H1 (cell line): ENCODE data around the gene RPL19. TPM values are rescaled to one million over a fixed set of nuclear protein-coding genes. Genes with fewer than 3 reads are reported as not detected.

ENCODE experiments used
- CTCF ChIA-PET: fragments of 300-600 bp; sonication (Branson Sonifier 250); formaldehyde crosslinking; loops from one replicate; lab custom pipeline; 2021; ENCODE audit not compliant: partially characterized antibody; lab: Charles Lee
- POLR2A ChIA-PET: fragments of 300-600 bp; sonication (Branson Sonifier 250); formaldehyde crosslinking; loops from one replicate; lab custom pipeline; 2021; ENCODE audit warnings: inconsistent platforms; ENCODE audit not compliant: partially characterized antibody; lab: Charles Lee
- DNase-seq, 2 experiments: peaks; one replicate each; pipeline versions ENCODE4 v3.0.0 to v3.0.0-alpha.2; 2010 to 2022; ENCODE audit warnings: low spot score in 2 of 2, low read depth in 1 of 2, mixed read lengths in 1 of 2
- FAIRE-seq: peaks from 2 replicates; lab custom pipeline; 2011; peaks lifted over from hg19 to GRCh38; lab: Jason Lieb, UNC
- H2AFZ ChIP-seq: 2 replicates; pipeline ENCODE4 v1.8.1; 2012; ENCODE audit warnings: low read length, inconsistent platforms
- H2AK5ac ChIP-seq: 2 replicates; pipeline ENCODE4 v1.6.1; 2013; ENCODE audit warnings: low read depth, low read length
- H2BK120ac ChIP-seq: replicated peaks from 2 replicates; pipeline ENCODE3; 2013; ENCODE audit warnings: low read depth, low read length, inconsistent platforms
- H2BK12ac ChIP-seq: 2 replicates; pipeline ENCODE4 v1.6.1; 2013; ENCODE audit warnings: low read depth, low read length
- H2BK15ac ChIP-seq: 2 replicates; pipeline ENCODE4 v1.6.1; 2013; ENCODE audit warnings: low read length
- H2BK20ac ChIP-seq: 2 replicates; pipeline ENCODE4 v1.6.1; 2013; ENCODE audit warnings: low read length
- H2BK5ac ChIP-seq: 2 replicates; pipeline ENCODE4 v1.6.1; 2013; ENCODE audit warnings: low read depth, low read length
- H3K14ac ChIP-seq: 2 replicates; pipeline ENCODE4 v1.6.1; 2013; ENCODE audit warnings: inconsistent platforms; ENCODE audit not compliant: insufficient read length
- H3K18ac ChIP-seq: 2 replicates; pipeline ENCODE4 v1.6.1; 2013; ENCODE audit warnings: low read length; ENCODE audit errors: extremely low read depth
- H3K23ac ChIP-seq: 2 replicates; pipeline ENCODE4 v1.6.1; 2013; ENCODE audit warnings: inconsistent platforms; ENCODE audit not compliant: insufficient read length
- H3K23me2 ChIP-seq: 2 replicates; pipeline ENCODE4 v1.6.1; 2013; ENCODE audit warnings: low read depth, low read length
- H3K27ac ChIP-seq: 2 replicates; pipeline ENCODE4 v1.6.1; 2011; ENCODE audit warnings: low read depth, low read length, inconsistent platforms
- H3K27me3 ChIP-seq, 4 experiments: replicated peaks in 1 of 4; 1 replicate in 1 of 4; 2 replicates in 3 of 4; pipeline versions ENCODE4 v1.6.1 to v1.8.1; 2011 to 2013; ENCODE audit warnings: low read length in 3 of 4, mild to moderate bottlenecking in 3 of 4, inconsistent platforms in 2 of 4, mixed read lengths in 2 of 4, moderate library complexity in 1 of 4; ENCODE audit not compliant: control insufficient read depth in 3 of 4, insufficient read depth in 3 of 4; ENCODE audit errors: extremely low read depth in 1 of 4
- H3K36me3 ChIP-seq, 4 experiments: 2 replicates each; pipeline versions ENCODE4 v1.6.1 to v1.8.1; 2011 to 2013; ENCODE audit warnings: mild to moderate bottlenecking in 4 of 4, low read length in 3 of 4, moderate library complexity in 2 of 4, control low read depth in 1 of 4, inconsistent platforms in 1 of 4; ENCODE audit not compliant: insufficient read depth in 4 of 4, control insufficient read depth in 2 of 4
- H3K4ac ChIP-seq: replicated peaks from 2 replicates; pipeline ENCODE3; 2013; ENCODE audit warnings: low read length, low read depth, mixed read lengths, inconsistent platforms; ENCODE audit not compliant: insufficient read length
- H3K4me1 ChIP-seq, 4 experiments: replicated peaks in 1 of 4; 1 replicate in 1 of 4; 2 replicates in 3 of 4; pipeline versions ENCODE4 v1.6.1 to v1.8.1; 2011 to 2013; ENCODE audit warnings: low read length in 3 of 4, inconsistent platforms in 2 of 4, mixed read lengths in 1 of 4; ENCODE audit not compliant: insufficient read depth in 4 of 4, control insufficient read depth in 3 of 4
- H3K4me2 ChIP-seq, 2 experiments: 2 replicates each; pipeline versions ENCODE4 v1.6.1 to v1.8.1; 2011 to 2013; ENCODE audit warnings: low read depth in 2 of 2, low read length in 2 of 2, control low read depth in 1 of 2, inconsistent platforms in 1 of 2, mild to moderate bottlenecking in 1 of 2; ENCODE audit not compliant: insufficient read depth in 1 of 2
- H3K4me3 ChIP-seq, 4 experiments: fragments of 200-600, 300-600 bp in 1 of 4; sonication (generic), shearing (Covaris generic), sonication (Bioruptor Twin) in 1 of 4; 2 replicates each; pipeline versions ENCODE4 v1.5.1 to v1.8.1; 2011 to 2016; ENCODE audit warnings: low read length in 4 of 4, low read depth in 3 of 4, control low read depth in 2 of 4, inconsistent platforms in 2 of 4, mild to moderate bottlenecking in 2 of 4, mixed read lengths in 1 of 4, moderate library complexity in 1 of 4; ENCODE audit not compliant: insufficient read depth in 2 of 4; ENCODE audit errors: extremely low read depth in 1 of 4
- H3K56ac ChIP-seq: replicated peaks from 2 replicates; pipeline ENCODE3; 2013; ENCODE audit warnings: low read depth, mild to moderate bottlenecking, mixed read lengths, low read length, inconsistent platforms; ENCODE audit not compliant: insufficient read length
- H3K79me1 ChIP-seq: 2 replicates; pipeline ENCODE4 v1.6.1; 2013; ENCODE audit warnings: low read depth, low read length, control low read depth
- H3K79me2 ChIP-seq, 2 experiments: 2 replicates each; pipeline versions ENCODE4 v1.6.1 to v1.8.1; 2012 to 2013; ENCODE audit warnings: low read length in 2 of 2, mild to moderate bottlenecking in 2 of 2, inconsistent platforms in 1 of 2; ENCODE audit not compliant: insufficient read depth in 2 of 2, control insufficient read depth in 1 of 2
- H3K9ac ChIP-seq, 4 experiments: replicated peaks in 1 of 4; 1 replicate in 1 of 4; 2 replicates in 3 of 4; pipeline versions ENCODE4 v1.6.1 to v1.8.1; 2011 to 2013; ENCODE audit warnings: low read depth in 3 of 4, low read length in 3 of 4, control low read depth in 2 of 4, mild to moderate bottlenecking in 2 of 4, moderate library complexity in 2 of 4, inconsistent platforms in 1 of 4; ENCODE audit errors: extremely low read depth in 1 of 4
- H3K9me3 ChIP-seq, 2 experiments: 2 replicates each; pipeline versions ENCODE4 v1.6.1 to v1.8.1; 2012 to 2013; ENCODE audit warnings: mild to moderate bottlenecking in 2 of 2, moderate library complexity in 2 of 2, control low read depth in 1 of 2, inconsistent platforms in 1 of 2, low read depth in 1 of 2, low read length in 1 of 2, mixed read lengths in 1 of 2; ENCODE audit not compliant: insufficient read depth in 2 of 2
- H4K20me1 ChIP-seq, 2 experiments: replicated peaks in 1 of 2; 2 replicates each; pipeline versions ENCODE3 to v1.8.1; 2011 to 2013; ENCODE audit warnings: inconsistent platforms in 2 of 2, low read length in 2 of 2, mild to moderate bottlenecking in 1 of 2; ENCODE audit not compliant: insufficient read depth in 2 of 2, control insufficient read depth in 1 of 2
- H4K5ac ChIP-seq: 2 replicates; pipeline ENCODE4 v1.6.1; 2013; ENCODE audit warnings: low read length, low read depth, mixed read lengths, inconsistent platforms; ENCODE audit not compliant: insufficient read length
- H4K8ac ChIP-seq: 2 replicates; pipeline ENCODE4 v1.8.0; 2013; ENCODE audit warnings: mild to moderate bottlenecking, moderate library complexity, low read length, inconsistent platforms; ENCODE audit not compliant: insufficient read depth; ENCODE audit errors: extremely low read depth
- H4K91ac ChIP-seq: replicated peaks from 2 replicates; pipeline ENCODE3; 2013; ENCODE audit warnings: low read length, mixed read lengths, inconsistent platforms; ENCODE audit not compliant: insufficient read length
- CEBPB ChIP-seq: IDR thresholded peaks from 2 replicates; pipeline ENCODE4 v1.6.1; 2012; ENCODE audit warnings: low read depth, low read length
- CHD2 ChIP-seq: IDR thresholded peaks from 2 replicates; pipeline ENCODE4 v1.6.1; 2012; ENCODE audit warnings: low read length, improper control_type of control experiment
- JUN ChIP-seq: IDR thresholded peaks from 2 replicates; pipeline ENCODE4 v1.6.1; 2011; ENCODE audit warnings: low read depth, mild to moderate bottlenecking, improper control_type of control experiment, low read length
- JUND ChIP-seq: IDR thresholded peaks from 2 replicates; pipeline ENCODE4 v1.6.1; 2011; ENCODE audit warnings: mild to moderate bottlenecking, improper control_type of control experiment, low read length
- KDM1A ChIP-seq: fragments of 200-600, 300-600 bp; sonication (generic); IDR thresholded peaks from 2 replicates; pipeline ENCODE4 v1.7.1; 2016; ENCODE audit warnings: mild to moderate bottlenecking, low read length, borderline replicate concordance
- KDM5A ChIP-seq: fragments of 200-600 bp; IDR thresholded peaks from 2 replicates; pipeline ENCODE4 v1.7.1; 2012; ENCODE audit warnings: mild to moderate bottlenecking, low read length, inconsistent platforms, mixed read lengths
- RAD21 ChIP-seq, 2 experiments: IDR thresholded peaks in 1 of 2; conservative IDR thresholded peaks in 1 of 2; 2 replicates each; pipeline ENCODE4 v1.6.1; 2011; ENCODE audit warnings: low read depth in 2 of 2, low read length in 2 of 2, improper control_type of control experiment in 1 of 2, inconsistent platforms in 1 of 2, mild to moderate bottlenecking in 1 of 2, moderate library complexity in 1 of 2
- RFX5 ChIP-seq: IDR thresholded peaks from 2 replicates; pipeline ENCODE4 v1.6.1; 2011; ENCODE audit warnings: low read depth, low read length, improper control_type of control experiment, borderline replicate concordance
- SIN3A ChIP-seq, 2 experiments: IDR thresholded peaks in 1 of 2; conservative IDR thresholded peaks in 1 of 2; 2 replicates each; pipeline ENCODE4 v1.6.1; 2011 to 2012; ENCODE audit warnings: low read length in 2 of 2, improper control_type of control experiment in 1 of 2, low read depth in 1 of 2, mild to moderate bottlenecking in 1 of 2
- SP4 ChIP-seq: IDR thresholded peaks from 2 replicates; pipeline ENCODE4 v1.6.1; 2012; ENCODE audit warnings: low read length, inconsistent platforms
- TAF1 ChIP-seq: IDR thresholded peaks from 2 replicates; pipeline ENCODE4 v1.6.1; 2011; ENCODE audit warnings: mild to moderate bottlenecking, low read depth, low read length
- WGBS, 2 experiments: shearing (Covaris generic) in 1 of 2; methylation state at CpG; one replicate each; pipeline versions ENCODE4 v1.1.6 to v1.1.7; 2013 to 2015; ENCODE audit warnings: low lambda C conversion rate in 2 of 2, mixed read lengths in 2 of 2, inconsistent platforms in 1 of 2, low coverage in 1 of 2, missing lambda C conversion rate in 1 of 2; ENCODE audit not compliant: insufficient replicate concordance in 2 of 2, insufficient coverage in 1 of 2, insufficient read length in 1 of 2; ENCODE audit errors: extremely low coverage in 1 of 2, missing lambda C conversion rate in 1 of 2; 5-methylcytosine and 5-hydroxymethylcytosine counted together
- polyA plus RNA-seq, 7 experiments: library from polyadenylated mRNA; depleted of rRNA in 3 of 7; stranded (reverse) in 5 of 7; unstranded in 2 of 7; fragments of >200 nt in 5 of 7; fragments of 200-250 nt in 2 of 7; gene quantifications; 1 replicate in 5 of 7; 2 replicates in 1 of 7; 4 replicates in 1 of 7; pipeline versions ENCODE4 v1.2.1 to v1.2.3, GENCODE V29; 2011 to 2013; ENCODE audit warnings: missing spikeins in 2 of 7, mixed read lengths in 2 of 7
- total RNA-seq: library from RNA; stranded (reverse); fragmentation: NEBNext Ultra II Directional; extraction: Animal tissue kit (Norgen Biotek cat#: 25700); gene quantifications from 2 replicates; pipeline ENCODE4 v1.2.1, GENCODE V29; 2021

Gene RPL19
- total and polyA plus RNA-seq, 2 of the 8 experiments (the other 6 are each of a cell fraction or from before 2014, with no cell fraction given), result 2,108 to 2,182 TPM

DNA sequence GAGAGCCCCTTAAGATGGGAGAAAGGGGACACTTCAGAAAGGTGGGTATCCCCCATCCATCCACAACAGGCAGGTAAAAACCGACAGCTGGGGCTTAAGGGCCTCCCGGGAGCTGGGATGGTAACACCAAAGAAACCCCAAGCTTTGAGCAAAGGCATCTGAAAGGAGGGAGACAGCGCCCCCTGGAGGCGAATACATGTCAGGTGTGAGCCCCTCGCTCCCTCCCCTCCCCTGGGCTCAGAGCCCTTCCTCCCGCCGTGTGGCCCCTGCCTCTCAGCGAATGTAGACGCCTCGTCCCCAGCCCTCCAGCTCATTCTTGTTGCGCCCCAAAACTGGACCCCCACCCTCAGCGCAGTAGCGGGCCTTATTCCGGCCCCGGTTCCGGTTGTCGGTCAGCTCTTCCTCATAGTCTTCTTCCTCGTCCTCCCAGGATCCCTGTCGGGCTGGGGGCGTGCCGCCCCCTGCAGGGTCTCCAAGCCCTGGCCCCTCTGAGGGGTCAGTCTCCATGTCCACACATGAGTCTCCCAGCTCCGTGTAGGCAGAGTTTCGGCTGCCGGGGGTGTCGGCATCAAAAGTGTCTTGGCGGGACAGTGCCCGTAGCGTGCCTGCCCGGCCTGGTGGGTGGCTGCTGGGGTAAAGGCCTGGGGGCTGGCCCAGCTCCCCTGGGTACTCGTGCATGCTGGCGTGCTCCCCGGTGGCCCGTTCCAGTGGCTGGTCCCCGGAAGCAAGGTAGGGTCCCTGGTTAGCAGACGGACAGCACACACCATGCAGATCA lies 25.0 kb upstream of the RPL19 start:
- H3K9me3 ChIP-seq, result no peaks in the 10 kb centered on the region
- no peak overlapping the region for H2BK15ac ChIP-seq
- H3K4me1 ChIP-seq, result peaks cover 0 to 14% (median 10%) of the 10 kb centered on the region in 4 experiments; a peak in 6 of 7 replicates
- peak; percentile 77 for FAIRE-seq
- no peak overlapping the region for H2BK120ac ChIP-seq
- no peak overlapping the region for H3K27ac ChIP-seq
- peak; percentile 82 to 92 for DNase-seq
- H3K79me2 ChIP-seq, result no peaks in the 10 kb centered on the region
- H2AFZ ChIP-seq, result no peak overlapping the region
- no peak overlapping the region for H3K56ac ChIP-seq
- peak overlapping the region in 1 of 2 experiments; percentile 24; a peak in 1 of 4 replicates for H3K4me2 ChIP-seq
- no peak overlapping the region for H3K4ac ChIP-seq
- CTCF ChIA-PET, result interaction anchor here (0.7 to 7.8 kb wide), 63 partner anchors 8 to 864 kb away, joined by 3 to 151 read pairs (median 4); partner anchors contain the start of genes ARL5C, CACNB1, CWC25 and FBXO47
- 66% methylated on average over 32 of the region's 35 CpGs; no CpG with 5 or more reads in 1 of the 2 experiments for WGBS, 2 experiments
- H2AK5ac ChIP-seq, result no peak overlapping the region
- no peak overlapping the region for H3K9ac ChIP-seq
- H3K4me3 ChIP-seq, result peak overlapping the region in 1 of 4 experiments; percentile 22; a peak in 1 of 8 replicates
- no peak overlapping the region for H3K18ac ChIP-seq
- H3K14ac ChIP-seq, result no peak overlapping the region
- no peaks in the 10 kb centered on the region; the same call in 1 of the 2 replicates for H3K79me1 ChIP-seq
- H4K5ac ChIP-seq, result no peak overlapping the region
- no peak overlapping the region for H2BK5ac ChIP-seq
- H4K20me1 ChIP-seq, result peaks cover 0 to 5% of the 10 kb centered on the region in 2 experiments
- H3K36me3 ChIP-seq, result peaks cover 0 to 15% (median 5%) of the 10 kb centered on the region in 4 experiments; a peak in 4 of 8 replicates
- POLR2A ChIA-PET, result interaction anchor here (0.6 to 3.9 kb wide), 14 partner anchors 10 to 251 kb away, joined by 3 to 35 read pairs (median 6); partner anchors contain the start of genes ARL5C and RPL19
- H3K27me3 ChIP-seq, result no peaks in the 10 kb centered on the region
- H2BK20ac ChIP-seq, result no peak overlapping the region
- H2BK12ac ChIP-seq, result no peak overlapping the region
- H4K8ac ChIP-seq, result no peak overlapping the region
- H3K23ac ChIP-seq, result no peak overlapping the region
- H3K23me2 ChIP-seq, result no peaks in the 10 kb centered on the region; the same call in 1 of the 2 replicates
- no peak overlapping the region for H4K91ac ChIP-seq
- TF ChIP-seq SIN3A (conservative IDR thresholded peaks at IDR 0.05 in 1 of 2, IDR thresholded peaks at IDR 0.05 in 1 of 2; ENCODE audit: low read depth in 1 of 2, low read length in 2 of 2) (0 out of 4 replicates have a peak, but pooled peaks of 1 of the 2 experiments have one; percentile 57), CHD2 (0 out of 2 replicates have a peak, but pooled peaks have one; percentile 6), JUND (peak; percentile 38; the same call in 1 of the 2 replicates), TAF1 (no peak), KDM1A (no peak), RFX5 (no peak), CEBPB (no peak), RAD21 (IDR thresholded peaks at IDR 0.05 in 1 of 2, conservative IDR thresholded peaks at IDR 0.05 in 1 of 2; ENCODE audit: low read depth in 2 of 2, low read length in 2 of 2) (peak; percentile 71 to 83), SP4 (0 out of 2 replicates have a peak, but pooled peaks have one; percentile 42), JUN (no peak), KDM5A (no peak)
